Stimulated activated CD4-positive, alpha-beta T cell treated with anti-CD3 and anti-CD28 coated beads, Interleukin-15, amount 100 ng/mL, for 1 hour (primary cell): ENCODE results near the gene PRICKLE2.

Source experiments
- DNase-seq, 2 donors: peaks; one replicate each; pipeline ENCODE4 v3.0.0-alpha.2; 2020; ENCODE audit warnings: low read depth in 1 of 2, low spot score in 1 of 2

The PRICKLE2 gene

DNA sequence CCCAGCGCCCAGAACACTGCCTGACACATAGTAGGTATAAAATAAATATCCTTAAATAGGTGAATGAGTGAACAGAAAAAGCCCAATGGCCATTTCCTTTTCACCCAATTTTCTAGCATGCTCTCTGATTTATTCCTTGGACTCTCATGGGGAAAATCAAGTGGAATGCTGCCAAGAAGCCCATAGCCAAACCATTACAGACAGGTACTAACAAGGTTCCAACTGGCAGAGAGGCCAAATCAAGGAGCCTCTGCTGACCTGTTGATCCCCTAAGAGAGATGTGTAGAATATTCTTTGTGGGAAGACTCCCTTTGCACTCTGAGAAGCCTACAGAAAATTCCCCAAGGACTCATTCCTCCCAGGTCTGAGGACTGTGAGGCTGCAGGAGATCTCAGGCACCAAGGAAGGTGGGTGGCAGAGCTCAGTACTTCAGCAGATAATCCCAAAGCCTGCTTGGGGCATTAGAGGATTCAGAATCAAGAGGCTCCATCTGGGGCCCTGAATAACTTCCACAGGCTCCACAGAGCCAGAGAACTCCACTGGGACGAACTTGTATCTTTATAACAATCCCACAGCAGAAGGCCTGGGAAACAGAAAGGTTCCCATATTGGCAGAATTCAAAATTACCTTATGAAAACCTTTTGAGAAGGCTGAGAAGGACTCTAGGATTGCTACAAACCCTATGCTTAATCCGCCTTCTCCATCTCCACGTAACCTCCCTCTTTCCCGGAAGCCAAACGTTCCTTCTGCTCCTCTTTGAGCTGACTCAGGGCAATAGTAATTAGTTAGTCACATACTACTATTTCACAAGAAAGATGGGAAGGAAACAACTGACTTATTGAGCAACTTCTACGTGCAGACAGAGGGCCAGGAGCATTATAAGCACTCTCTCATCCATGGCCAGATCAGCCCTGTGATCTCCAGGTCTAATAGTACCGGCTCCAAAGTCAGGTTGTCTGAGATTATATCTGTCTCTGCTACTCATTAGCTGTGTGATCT lies 34.5 kb downstream of the PRICKLE2 start:
- no peak for DNase-seq

DNA sequence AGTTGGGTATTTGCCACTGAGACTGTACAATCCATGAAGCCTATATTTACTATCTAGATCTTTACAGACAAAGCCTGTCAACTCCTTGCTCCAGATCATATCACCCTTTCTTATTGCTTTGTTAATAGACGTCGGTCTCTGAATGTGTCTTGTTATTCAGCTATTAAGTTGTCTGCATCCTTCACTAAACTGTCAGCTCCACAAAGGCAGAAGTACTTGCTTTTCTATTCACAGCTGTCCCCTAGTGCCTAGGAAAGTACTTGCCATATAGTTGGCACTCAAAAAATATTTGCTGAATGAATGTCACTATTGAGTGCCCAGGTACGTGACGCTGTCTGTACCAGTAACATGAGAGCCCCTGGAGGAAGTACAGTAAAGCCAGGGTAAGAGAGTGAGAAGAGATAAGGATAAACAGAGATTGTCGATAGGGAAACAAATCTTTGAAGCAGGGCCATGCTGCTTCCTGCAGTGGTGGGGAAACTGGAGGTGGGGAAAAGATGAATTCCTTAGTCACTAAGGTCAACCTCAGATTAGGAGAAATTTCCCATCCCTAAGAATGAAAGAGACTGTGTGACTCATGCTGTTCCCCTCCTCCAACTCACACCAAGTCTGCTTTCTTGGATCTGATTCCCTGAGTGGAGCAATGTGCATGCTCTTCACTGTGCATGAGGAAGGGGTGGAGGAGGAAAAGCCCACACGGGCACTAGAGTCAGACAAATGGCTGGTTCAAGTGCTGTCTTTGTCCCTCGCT lies 36.3 kb downstream of the PRICKLE2 start:
- DNase-seq = no peak

DNA sequence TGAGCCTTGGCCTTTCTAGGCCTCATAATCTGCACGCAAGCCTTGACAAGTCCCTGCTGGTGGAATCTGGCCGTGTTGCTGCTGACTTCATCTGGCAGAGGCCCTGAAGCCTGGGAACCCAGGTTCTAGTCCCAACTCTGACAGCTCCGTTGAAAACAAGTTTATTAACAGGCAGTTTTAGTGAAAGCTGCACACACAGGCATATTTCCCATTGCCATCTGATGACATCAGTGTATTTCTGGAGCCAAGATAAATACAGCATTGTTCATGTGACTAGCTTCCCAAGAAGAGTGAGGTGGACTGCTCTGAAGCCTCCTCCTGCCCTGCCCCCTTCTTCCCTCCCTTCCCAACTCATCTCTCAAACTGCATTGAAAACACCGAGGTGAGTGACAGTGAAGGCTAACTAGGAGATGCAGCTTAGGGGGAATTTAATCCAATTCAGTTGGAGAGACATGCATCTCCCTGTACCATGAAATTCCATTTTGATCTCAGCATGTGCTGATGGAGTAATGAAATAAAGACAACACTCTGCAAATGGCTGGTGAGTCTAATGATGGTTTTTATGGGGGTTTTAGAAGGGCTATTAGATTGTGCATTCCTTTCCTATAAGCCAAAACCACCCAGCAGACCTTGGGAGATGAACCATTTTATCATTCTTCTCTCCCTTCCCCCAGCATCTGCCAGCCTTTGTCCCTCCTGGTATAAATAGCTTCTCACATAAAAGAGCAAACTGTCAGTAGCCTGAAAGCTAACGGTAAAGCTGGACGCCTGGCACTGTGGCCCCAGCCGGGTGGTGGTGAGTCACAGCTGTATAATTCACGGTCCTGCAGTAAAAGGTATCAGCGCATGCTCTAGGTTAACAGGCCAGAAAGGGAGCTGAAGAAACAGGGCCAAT lies 38.0 kb downstream of the PRICKLE2 start:
- DNase-seq = no peak

DNA sequence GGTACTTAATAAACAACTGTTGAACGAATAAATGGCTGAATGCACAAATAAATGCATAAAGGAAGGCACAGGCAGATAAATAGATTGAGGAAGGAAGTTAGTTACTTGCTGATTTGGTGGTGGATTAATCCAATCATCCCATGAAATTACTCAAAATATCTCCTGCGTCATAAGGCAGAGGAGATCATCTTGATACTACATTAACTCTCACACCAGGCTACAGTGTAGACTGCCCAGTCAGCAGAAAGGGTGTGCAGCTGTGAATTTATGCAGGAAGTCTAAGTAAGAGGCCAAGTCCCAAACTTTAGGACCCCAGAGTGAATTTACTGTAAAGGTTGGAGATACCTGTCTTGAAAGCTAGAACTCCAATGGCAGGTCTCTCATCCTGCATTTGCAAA lies 38.6 kb downstream of the PRICKLE2 start:
- no peak for DNase-seq

DNA sequence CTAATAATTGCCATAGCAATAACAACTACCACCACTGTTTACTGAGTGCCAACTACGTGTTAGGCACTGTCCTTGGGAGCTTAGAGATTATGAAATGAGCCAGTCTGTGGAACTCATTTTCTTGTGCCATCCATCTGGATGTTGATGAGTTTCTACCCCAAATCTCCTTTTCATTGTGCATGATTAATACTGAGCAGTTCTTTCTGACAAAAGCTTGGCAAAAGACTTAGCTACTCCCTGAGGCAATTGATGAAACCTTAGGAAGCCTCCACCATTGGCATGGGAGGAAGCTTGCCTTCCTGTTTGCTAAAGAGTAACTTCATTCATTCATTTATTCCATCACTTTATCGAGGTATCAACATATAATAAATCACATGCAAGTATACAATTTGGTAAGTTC lies 39.8 kb downstream of the PRICKLE2 start:
- DNase-seq = no peak

DNA sequence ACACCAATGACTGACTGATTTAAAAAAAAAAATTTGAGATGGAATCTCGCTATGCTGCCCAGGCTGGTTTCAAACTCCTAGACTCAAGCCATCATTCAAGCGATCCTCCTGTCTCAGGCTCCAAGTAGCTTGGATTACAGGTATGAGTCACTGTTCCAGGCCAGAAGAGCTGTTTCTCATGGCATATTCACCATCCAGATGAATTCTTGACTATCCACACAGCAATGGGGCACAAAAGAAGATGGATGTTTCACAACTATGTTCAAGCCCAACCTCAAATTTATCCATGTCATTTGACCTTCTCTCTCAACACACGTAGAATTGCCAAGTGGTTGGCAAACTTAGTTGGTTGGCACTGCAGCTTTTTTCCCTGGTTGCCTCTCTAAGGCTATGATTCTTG lies 40.6 kb downstream of the PRICKLE2 start:
- DNase-seq = no peak

DNA sequence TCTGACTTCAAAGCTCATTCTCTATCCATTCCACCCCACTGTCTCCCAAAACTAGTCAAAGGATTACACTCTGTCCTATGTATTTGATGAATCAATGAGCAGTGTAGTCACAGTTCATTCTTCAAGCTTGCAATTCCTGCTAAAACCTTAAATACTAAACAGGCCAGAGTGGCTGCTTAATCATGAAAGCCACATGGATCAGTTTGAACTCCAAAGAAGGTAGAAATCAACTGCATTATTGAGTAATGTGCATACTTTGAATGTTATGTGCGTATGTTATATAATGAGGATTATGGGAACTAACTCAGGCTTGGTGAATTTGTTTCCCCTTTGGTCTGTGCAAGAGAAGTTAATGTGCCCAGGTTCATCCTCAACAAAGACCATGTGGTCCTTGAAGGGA lies 45.4 kb downstream of the PRICKLE2 start:
- no peak for DNase-seq

DNA sequence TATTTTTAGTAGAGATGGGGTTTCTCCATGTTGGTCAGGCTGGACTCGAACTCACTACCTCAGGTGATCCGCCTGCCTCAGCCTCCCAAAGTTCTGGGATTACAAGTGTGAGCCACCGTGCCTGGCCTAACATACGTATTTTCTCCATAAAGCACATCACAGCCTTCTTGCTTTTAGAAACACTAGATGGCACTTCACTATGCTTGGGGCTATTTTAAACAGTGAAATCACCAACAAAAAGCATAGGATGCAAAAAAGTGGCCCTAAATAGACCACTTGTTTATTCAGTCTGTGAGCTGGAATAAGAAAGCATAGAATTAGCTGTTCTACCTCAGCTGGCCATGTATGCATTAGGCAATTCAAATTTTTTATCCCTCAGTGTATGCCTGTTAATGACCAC lies 46.0 kb downstream of the PRICKLE2 start:
- DNase-seq = no peak

DNA sequence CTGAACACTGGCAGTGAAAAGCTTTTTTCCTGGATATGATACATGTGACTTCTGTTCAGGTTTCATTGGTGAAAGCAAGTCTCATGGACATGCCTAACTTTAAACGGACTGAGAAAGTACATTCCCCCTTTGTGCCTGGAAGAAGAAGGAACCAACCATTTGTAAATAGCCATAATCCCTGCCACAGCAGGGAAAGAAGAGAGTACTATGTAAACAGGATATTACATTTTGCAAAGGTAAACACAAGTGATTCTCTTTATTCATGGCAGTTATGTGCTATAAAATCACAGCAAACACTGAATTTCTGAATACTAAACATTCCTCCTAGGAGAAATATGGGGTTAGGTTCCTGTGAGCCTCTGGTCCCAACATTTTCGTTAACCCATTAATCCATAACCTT lies 46.8 kb downstream of the PRICKLE2 start:
- DNase-seq = no peak

DNA sequence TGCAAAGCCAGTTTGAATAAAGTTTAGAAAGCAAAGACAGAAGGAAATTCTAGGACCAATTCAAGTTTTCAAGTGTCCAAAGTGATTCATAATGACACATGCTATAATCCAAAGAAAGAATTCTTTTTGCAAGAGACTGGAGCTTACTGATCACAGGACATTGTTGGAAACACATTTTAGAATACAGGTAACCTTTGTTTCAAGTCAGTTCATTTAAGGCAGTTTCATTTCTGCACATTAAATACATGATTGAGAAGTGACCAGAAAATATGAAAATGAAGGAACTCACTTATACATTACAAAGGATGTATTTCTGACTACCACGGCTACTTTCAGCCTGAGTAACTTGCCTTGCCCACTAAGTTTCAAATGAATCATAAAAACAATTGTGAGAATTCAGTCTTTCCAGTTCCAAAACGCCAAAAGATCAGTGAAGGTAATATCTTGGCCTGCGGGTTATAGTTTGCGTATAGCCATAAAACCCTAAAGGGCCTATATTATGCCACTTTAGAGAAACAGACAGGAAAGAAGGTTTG lies 48.7 kb downstream of the PRICKLE2 start:
- DNase-seq = no peak

DNA sequence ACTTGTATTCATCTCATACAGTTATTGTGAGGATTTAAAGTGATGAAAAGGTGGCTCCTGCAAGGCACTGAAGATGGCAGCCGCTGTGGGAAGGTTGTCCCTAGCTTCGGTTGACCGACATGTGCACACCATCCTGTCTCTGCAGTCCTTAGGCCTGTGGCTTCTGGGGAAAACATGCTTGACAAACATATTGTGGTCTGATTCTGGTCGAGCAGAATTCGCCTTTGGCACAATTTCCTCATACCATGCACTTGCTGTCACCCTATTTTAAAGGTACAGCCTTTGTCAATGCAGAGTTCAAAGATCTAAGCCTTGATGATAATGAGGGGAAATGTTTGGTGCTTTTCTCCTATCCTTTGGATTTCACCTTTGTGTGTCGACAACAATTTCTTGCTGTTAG lies 50.9 kb downstream of the PRICKLE2 start:
- no peak for DNase-seq

DNA sequence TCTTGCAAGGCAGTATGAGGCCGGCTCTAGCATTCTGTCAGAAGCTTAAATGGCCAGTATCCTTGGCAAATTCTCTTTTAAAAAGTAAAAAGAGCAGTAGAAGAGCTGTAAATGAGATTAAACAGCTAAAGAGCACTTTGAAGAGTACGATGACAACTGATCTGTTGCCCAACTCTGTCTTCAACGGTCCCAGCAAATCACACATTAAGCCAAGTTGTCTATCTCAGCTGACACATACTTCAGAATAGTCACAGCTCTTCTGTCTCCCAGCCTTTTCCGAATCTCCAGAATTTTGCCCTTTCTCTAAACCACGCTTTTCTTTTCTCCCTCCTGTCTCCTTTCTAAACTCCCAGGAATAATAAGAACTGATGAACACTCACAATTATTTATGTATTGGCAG lies 51.7 kb downstream of the PRICKLE2 start:
- no peak for DNase-seq

DNA sequence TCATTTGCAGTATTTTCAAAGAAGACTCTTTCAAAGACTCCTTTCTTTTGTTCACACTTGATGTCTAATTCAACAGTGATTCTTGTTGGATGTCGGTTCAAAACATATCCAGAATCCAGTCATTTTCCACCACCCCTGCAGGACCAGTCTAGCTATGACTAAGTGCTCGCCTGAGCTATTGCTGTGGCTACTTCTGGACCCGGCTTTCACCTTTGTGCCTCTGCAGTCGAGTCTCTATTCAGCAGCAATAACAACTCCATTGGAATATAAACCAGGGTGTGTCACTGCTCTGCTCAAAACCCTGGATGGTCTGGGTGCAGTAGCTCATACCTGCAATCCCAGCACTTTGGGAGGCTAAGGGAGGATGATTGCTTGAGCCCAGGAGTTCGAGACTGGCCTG lies 55.0 kb downstream of the PRICKLE2 start:
- DNase-seq = no peak

DNA sequence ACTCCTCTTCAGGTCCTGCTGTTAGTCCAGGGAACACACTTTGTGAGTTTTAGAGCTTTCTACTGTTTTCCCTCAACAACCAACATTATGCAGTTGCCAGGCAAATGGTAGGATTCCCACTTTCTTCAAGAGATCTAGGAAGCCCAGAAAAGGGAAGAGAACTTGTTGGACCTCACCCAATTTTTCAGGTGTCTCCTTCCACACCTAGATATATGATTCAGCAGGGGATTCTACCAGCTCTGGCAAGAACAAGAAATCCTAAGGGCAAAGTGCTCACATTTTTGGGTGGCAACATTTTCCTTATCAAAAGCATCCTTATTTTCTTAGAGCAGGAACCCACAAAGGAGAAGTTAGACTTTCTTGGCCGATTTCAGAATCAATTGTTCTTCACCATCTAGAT lies 57.4 kb downstream of the PRICKLE2 start:
- no peak for DNase-seq

DNA sequence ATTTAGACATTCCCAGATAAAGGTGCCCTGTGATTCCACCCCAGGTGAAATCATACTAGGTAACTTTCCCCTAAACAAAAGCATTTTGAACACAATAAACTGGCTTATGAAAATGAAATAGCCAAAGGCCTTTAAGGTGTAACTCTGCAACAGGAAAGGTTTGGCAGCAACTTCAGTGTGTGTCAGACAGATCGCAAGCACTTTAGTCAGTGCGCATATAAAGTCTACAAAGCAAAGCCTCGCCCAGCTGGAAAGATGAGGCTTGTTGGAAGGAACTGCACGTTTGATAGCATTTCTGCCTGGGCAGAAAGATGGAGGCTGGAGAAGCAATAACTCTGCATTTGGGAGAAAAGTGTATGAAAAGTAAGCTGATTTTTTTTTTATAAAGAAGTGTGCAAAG lies 57.9 kb downstream of the PRICKLE2 start:
- no peak for DNase-seq

DNA sequence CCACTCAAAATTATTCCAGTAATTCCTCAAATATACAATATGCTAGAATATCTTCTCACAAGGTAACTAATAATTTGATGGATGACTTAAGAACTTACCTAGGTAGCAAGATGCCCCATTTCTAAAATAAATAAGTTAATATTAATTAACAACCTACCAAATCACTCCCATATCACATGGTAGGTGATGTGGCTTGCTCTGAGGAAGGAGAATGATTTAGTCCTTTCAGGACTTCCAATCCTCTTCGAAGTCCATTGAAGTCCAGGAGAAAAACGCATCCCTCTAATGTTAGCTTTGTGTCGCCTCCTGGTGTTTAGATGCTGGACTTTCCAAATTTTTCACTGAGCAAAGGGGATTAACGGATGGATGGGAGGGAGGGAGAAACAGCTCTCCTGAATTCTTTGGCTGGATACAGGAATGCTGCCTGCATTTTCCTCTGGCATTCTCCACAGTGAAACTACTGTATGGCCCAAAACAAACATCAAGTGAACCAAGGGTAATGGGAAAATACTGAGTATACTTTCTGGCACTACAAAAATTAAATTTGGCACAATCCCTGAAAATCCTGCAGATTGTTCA lies 58.6 kb downstream of the PRICKLE2 start:
- no peak for DNase-seq

DNA sequence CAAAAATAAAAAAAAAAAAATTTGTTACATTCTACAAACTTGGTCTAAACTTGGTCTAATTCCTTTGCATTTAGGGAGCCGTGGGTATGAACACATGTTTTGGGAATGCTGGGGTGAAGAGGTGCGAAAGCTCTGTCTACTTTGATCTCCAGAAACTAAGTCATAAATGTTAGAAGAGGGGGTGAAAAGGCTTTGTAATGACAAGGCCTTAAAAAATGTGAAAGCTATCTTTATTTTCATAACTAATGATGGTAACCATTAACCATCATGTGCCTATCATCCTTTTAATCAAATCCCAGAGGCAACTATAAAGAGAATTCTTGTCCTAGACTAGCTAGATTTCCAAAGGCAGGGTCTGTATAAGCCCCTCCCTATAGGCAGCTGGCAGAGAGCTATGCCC lies 60.9 kb downstream of the PRICKLE2 start:
- DNase-seq = no peak

DNA sequence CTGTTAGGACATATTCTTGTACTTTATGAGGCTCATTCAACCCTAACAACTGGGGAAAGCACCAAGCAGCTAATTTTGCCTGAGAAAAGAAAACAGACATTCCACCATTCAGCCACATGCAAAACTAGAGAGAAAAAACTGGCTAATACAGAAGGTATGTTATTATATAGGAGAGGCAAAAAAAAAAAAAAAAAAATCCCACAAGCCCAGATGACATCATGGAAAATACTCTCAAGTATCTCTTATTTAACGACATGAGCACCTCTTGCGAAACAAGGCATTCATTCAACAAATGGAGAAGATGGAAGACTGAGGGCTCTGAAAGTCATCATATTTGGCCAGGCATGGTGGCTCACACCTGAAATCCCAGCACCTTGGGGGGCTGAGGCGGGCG lies 61.5 kb downstream of the PRICKLE2 start:
- no peak for DNase-seq

DNA sequence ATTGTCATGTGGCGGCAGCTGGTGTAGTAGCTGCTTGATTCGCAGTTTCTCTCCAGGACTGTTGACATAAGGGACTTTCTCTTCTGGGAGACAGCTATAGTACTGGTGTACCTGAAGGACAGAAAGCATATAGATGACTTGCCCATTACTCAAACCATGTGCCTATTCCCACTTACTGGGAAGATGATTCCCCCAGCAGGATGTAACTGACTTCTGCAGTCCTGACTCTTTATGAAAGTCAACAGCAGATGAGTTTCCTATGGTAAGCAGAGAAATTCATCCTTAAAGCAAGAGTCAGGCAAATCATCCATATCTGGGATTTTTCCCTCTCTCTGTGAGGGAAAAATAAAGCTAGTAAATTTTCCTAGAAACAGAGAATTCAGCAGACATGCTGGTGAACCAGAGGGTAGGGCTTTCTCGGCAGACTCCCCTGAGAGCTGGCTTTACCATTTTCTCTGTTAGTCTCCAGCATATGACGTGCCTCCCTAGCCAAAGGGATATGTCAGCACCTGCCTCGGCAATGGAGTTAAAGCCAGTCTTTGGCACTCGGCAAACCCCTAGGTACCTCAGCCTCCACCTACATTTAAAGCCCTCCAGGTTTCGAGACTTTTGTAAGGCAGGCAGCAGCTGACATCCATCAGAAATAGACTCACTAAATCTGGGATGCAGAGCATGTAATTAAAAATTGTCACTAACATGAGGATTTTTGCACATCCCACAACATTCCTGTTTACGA lies 62.1 kb downstream of the PRICKLE2 start:
- no peak for DNase-seq

DNA sequence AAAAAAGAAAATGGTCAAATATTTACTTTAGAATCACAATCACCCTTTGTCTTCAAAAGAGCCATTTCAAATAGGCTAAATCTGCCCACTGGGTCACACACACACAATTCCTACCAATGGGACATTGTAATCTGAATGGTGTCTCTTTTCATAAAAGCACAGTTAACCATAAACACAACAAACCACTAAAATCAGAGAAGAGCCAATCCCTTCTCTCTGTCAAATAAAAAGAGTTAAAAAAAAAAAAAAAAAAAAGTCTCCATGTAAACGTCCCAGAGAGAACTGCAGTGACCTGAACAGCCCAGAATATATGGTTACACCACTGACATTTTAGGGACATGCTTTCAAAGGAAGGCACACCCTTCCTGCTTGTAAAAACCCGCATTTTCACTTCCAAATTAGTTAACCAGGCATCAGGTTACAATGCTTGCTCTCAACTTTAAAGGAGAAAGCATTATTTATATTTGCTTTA lies 63.7 kb downstream of the PRICKLE2 start:
- no peak for DNase-seq
